ENCODE measurements around the gene CAPZB.

DNA sequence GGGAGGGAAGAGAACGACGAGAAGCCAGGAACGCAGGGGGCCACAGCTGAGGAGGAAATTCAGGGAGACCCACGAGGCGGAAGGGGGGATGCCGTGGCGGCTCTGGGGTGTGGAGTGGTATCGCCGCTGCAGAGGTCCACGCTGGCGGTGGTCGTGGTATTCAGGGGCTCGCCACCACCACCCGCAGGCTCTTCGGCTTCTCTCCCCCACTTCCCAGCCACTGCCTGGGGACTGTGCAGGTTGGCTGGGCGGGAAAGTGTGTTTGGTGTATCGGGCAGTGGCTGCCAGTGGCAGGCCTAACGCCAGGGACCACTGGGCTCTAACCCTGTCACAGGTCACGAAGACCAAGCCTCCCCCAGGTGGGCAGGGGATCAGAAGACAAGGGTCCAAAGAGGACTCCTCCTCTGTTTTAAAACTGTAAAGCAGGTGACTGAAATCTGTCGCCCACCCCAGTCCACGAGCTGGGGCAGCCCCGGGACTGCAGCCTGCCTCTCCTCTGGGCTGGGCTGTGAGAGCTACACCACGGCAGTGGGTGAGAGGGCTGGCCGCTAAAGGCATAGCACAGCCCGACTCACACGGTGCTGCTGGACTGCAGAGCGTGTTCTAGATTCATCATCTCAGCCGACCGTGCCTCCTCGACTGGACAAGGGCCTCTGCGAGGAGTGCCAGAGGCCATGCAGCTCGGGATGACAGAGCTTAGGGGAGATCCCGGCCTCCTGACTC lies 142.3 kb downstream of the CAPZB start:
- TF ChIP-seq, protein P1, sequence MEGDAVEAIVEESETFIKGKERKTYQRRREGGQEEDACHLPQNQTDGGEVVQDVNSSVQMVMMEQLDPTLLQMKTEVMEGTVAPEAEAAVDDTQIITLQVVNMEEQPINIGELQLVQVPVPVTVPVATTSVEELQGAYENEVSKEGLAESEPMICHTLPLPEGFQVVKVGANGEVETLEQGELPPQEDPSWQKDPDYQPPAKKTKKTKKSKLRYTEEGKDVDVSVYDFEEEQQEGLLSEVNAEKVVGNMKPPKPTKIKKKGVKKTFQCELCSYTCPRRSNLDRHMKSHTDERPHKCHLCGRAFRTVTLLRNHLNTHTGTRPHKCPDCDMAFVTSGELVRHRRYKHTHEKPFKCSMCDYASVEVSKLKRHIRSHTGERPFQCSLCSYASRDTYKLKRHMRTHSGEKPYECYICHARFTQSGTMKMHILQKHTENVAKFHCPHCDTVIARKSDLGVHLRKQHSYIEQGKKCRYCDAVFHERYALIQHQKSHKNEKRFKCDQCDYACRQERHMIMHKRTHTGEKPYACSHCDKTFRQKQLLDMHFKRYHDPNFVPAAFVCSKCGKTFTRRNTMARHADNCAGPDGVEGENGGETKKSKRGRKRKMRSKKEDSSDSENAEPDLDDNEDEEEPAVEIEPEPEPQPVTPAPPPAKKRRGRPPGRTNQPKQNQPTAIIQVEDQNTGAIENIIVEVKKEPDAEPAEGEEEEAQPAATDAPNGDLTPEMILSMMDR (IDR thresholded peaks at IDR 0.05; ENCODE audit: insufficient read depth, low read length): no peak
- no peak for TF ChIP-seq POLR2AphosphoS5 (IDR thresholded peaks at IDR 0.05; ENCODE audit: low read depth)
- TF ChIP-seq, protein P2, sequence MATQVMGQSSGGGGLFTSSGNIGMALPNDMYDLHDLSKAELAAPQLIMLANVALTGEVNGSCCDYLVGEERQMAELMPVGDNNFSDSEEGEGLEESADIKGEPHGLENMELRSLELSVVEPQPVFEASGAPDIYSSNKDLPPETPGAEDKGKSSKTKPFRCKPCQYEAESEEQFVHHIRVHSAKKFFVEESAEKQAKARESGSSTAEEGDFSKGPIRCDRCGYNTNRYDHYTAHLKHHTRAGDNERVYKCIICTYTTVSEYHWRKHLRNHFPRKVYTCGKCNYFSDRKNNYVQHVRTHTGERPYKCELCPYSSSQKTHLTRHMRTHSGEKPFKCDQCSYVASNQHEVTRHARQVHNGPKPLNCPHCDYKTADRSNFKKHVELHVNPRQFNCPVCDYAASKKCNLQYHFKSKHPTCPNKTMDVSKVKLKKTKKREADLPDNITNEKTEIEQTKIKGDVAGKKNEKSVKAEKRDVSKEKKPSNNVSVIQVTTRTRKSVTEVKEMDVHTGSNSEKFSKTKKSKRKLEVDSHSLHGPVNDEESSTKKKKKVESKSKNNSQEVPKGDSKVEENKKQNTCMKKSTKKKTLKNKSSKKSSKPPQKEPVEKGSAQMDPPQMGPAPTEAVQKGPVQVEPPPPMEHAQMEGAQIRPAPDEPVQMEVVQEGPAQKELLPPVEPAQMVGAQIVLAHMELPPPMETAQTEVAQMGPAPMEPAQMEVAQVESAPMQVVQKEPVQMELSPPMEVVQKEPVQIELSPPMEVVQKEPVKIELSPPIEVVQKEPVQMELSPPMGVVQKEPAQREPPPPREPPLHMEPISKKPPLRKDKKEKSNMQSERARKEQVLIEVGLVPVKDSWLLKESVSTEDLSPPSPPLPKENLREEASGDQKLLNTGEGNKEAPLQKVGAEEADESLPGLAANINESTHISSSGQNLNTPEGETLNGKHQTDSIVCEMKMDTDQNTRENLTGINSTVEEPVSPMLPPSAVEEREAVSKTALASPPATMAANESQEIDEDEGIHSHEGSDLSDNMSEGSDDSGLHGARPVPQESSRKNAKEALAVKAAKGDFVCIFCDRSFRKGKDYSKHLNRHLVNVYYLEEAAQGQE (IDR thresholded peaks at IDR 0.05; ENCODE audit: insufficient replicate concordance, low read depth): no peak
